Endothelial cell of umbilical vein (primary cell): ENCODE measurements around the gene NEK6. TPM values are rescaled to one million over a fixed set of nuclear protein-coding genes. Genes with fewer than 3 reads are reported as not detected.

Source experiments
- BruUV-seq: library from RNA; stranded (reverse); fragments of 400-500 nt; replicated peaks from 2 replicates; lab custom pipeline; 2021; lab: Mats Ljungman, UMichigan
- CTCF ChIA-PET: fragments of 300-600, 350-600 bp; sonication (Branson Sonifier 250); formaldehyde crosslinking; loops from one replicate; lab custom pipeline; 2021; ENCODE audit warnings: antibody characterized with exemption, inconsistent platforms; lab: Charles Lee
- POLR2A ChIA-PET: fragments of 300-600, 350-600 bp; sonication (Branson Sonifier 250); formaldehyde crosslinking; loops from one replicate; lab custom pipeline; 2021; ENCODE audit warnings: antibody characterized with exemption, inconsistent platforms; lab: Charles Lee
- DNase-seq: peaks from one replicate; pipeline ENCODE4 v3.0.0-alpha.2; 2011; ENCODE audit warnings: low read depth, low spot score
- FAIRE-seq: peaks from 2 replicates; lab custom pipeline; 2011; peaks lifted over from hg19 to GRCh38; lab: Jason Lieb, UNC
- H2AFZ ChIP-seq: 2 replicates; pipeline ENCODE4 v1.6.0; 2012; ENCODE audit warnings: low read depth, low read length, control low read depth, inconsistent platforms
- H3K27ac ChIP-seq: 2 replicates; pipeline ENCODE4 v1.5.1; 2011; ENCODE audit warnings: low read depth, mild to moderate bottlenecking, control low read depth, low read length, moderate library complexity; ENCODE audit not compliant: insufficient read depth
- H3K27me3 ChIP-seq, 2 experiments: 2 replicates each; pipeline versions ENCODE4 v1.6.0 to v1.6.1; 2011; ENCODE audit warnings: low read length in 2 of 2, mixed read lengths in 1 of 2; ENCODE audit not compliant: control insufficient read depth in 2 of 2, insufficient read depth in 2 of 2
- H3K36me3 ChIP-seq, 2 experiments: 2 replicates in 1 of 2; 3 replicates in 1 of 2; pipeline ENCODE4 v1.5.1; 2011; ENCODE audit warnings: low read length in 2 of 2, mild to moderate bottlenecking in 1 of 2, moderate library complexity in 1 of 2; ENCODE audit not compliant: control insufficient read depth in 2 of 2, insufficient read depth in 2 of 2; ENCODE audit errors: extremely low read depth in 1 of 2
- H3K4me1 ChIP-seq: 3 replicates; pipeline ENCODE4 v1.5.1; 2011; ENCODE audit warnings: mild to moderate bottlenecking, low read length; ENCODE audit not compliant: control insufficient read depth, insufficient read depth; ENCODE audit errors: extremely low read depth
- H3K4me2 ChIP-seq: 2 replicates; pipeline ENCODE4 v1.6.1; 2011; ENCODE audit warnings: low read length, control low read depth, mixed read lengths; ENCODE audit not compliant: insufficient read depth
- H3K4me3 ChIP-seq, 3 experiments: fragments of 200-600 bp in 1 of 3; sonication (generic), shearing (Covaris generic) in 1 of 3; replicated peaks in 1 of 3; 2 replicates each; pipeline ENCODE4 v1.5.1; 2011 to 2016; ENCODE audit warnings: control low read depth in 3 of 3, low read length in 3 of 3, mild to moderate bottlenecking in 2 of 3, inconsistent platforms in 1 of 3, low read depth in 1 of 3, moderate library complexity in 1 of 3; ENCODE audit not compliant: insufficient read depth in 1 of 3
- H3K79me2 ChIP-seq: 2 replicates; pipeline ENCODE4 v1.6.0; 2012; ENCODE audit warnings: low read length, inconsistent platforms; ENCODE audit not compliant: control insufficient read depth, insufficient read depth
- H3K9ac ChIP-seq: replicated peaks from 2 replicates; pipeline ENCODE3; 2011; ENCODE audit warnings: low read length, control low read depth; ENCODE audit not compliant: insufficient read depth; ENCODE audit errors: extremely low read depth
- H3K9me1 ChIP-seq: replicated peaks from 3 replicates; pipeline ENCODE4 v1.6.0; 2011; ENCODE audit warnings: mild to moderate bottlenecking, low read length; ENCODE audit not compliant: control insufficient read depth, insufficient read depth; ENCODE audit errors: extremely low read depth
- H3K9me3 ChIP-seq: replicated peaks from 2 replicates; pipeline ENCODE4 v1.5.1; 2012; ENCODE audit warnings: low read length, inconsistent platforms; ENCODE audit not compliant: control insufficient read depth, insufficient read depth
- H4K20me1 ChIP-seq: replicated peaks from 2 replicates; pipeline ENCODE3; 2011; ENCODE audit warnings: mild to moderate bottlenecking, low read length; ENCODE audit not compliant: control insufficient read depth, insufficient read depth; ENCODE audit errors: extremely low read depth
- CTCF ChIP-seq, 2 donors: IDR thresholded peaks; 1 replicate in 1 of 2; 2 replicates in 1 of 2; pipeline ENCODE4 v1.5.1; 2011; ENCODE audit warnings: low read length in 2 of 2, mild to moderate bottlenecking in 2 of 2, moderate library complexity in 2 of 2, control low read depth in 1 of 2, inconsistent platforms in 1 of 2, low read depth in 1 of 2; ENCODE audit not compliant: insufficient read depth in 1 of 2; ENCODE audit errors: extremely low read depth in 1 of 2
- EZH2 ChIP-seq: IDR thresholded peaks from 2 replicates; pipeline ENCODE4 v1.6.1; 2012; ENCODE audit warnings: borderline replicate concordance, low read depth, mild to moderate bottlenecking, moderate library complexity, low read length, inconsistent platforms; ENCODE audit not compliant: severe bottlenecking
- FOS ChIP-seq: IDR thresholded peaks from 2 replicates; pipeline ENCODE4 v1.6.1; 2011; ENCODE audit warnings: mild to moderate bottlenecking, low read length, moderate library complexity, borderline replicate concordance; ENCODE audit not compliant: insufficient read depth
- GATA2 ChIP-seq: IDR thresholded peaks from 2 replicates; pipeline ENCODE4 v1.7.0; 2011; ENCODE audit warnings: low read depth, mild to moderate bottlenecking, moderate library complexity, mixed read lengths, low read length; ENCODE audit not compliant: insufficient read length, insufficient read depth
- JUN ChIP-seq: IDR thresholded peaks from 2 replicates; pipeline ENCODE4 v1.6.1; 2011; ENCODE audit warnings: borderline replicate concordance, low read depth; ENCODE audit not compliant: insufficient read length, insufficient read depth
- MAX ChIP-seq: IDR thresholded peaks from 2 replicates; pipeline ENCODE4 v1.6.1; 2011; ENCODE audit not compliant: insufficient read depth, insufficient read length
- MYC ChIP-seq: IDR thresholded peaks from one replicate; pipeline ENCODE4 v1.6.1; 2011; ENCODE audit warnings: mild to moderate bottlenecking, low read depth, low read length
- POLR2A ChIP-seq: IDR thresholded peaks from 2 replicates; pipeline ENCODE4 v1.6.1; 2012; ENCODE audit warnings: low read depth, mild to moderate bottlenecking, control low read depth, low read length
- POLR2AphosphoS5 ChIP-seq: IDR thresholded peaks from 2 replicates; pipeline ENCODE4 v1.6.1; 2012; ENCODE audit warnings: low read depth, mild to moderate bottlenecking, control low read depth, low read length, moderate library complexity; ENCODE audit not compliant: insufficient read depth
- dilution Hi-C: fragments of 300-500 bp; cut with MboI; formaldehyde crosslinking; loops from one replicate; pipeline ENCODE4 v1.15.0; 2019; ENCODE audit warnings: low sequenced_read_pairs; ENCODE audit not compliant: extremely low pct_ligation_motif_present
- intact Hi-C: fragments of 100-400 bp; cut with micrococcal nuclease; formaldehyde crosslinking; loops from one replicate; pipeline ENCODE4 v1.10.0; 2022
- polyA plus RNA-seq, 4 experiments: library from polyadenylated mRNA; depleted of rRNA in 3 of 4; stranded (reverse) in 3 of 4; unstranded in 1 of 4; fragments of >200 nt; gene quantifications; 2 replicates each; pipeline versions ENCODE4 v1.2.1 to v1.2.3, GENCODE V29; 2011 to 2012; ENCODE audit warnings: missing spikeins in 1 of 4
- total RNA-seq: library from RNA; stranded (reverse); gene quantifications from 2 replicates; pipeline ENCODE4 v1.2.3, GENCODE V29; 2021

NEK6 gene
- total and polyA plus RNA-seq, 2 donors (not counting 3 experiments of a cell fraction or from before 2014, with no cell fraction given), result 64.3 to 67.1 TPM

- Histone ChIP-seq H3K27ac (no peak overlapping the region), H3K79me2 (peaks cover 2% of the 10 kb centered on the region), H3K4me1 (no peaks in the 10 kb centered on the region), H3K4me2 (no peak overlapping the region), H2AFZ (no peak overlapping the region), H3K9ac (no peak overlapping the region), H4K20me1 (no peaks in the 10 kb centered on the region), H3K27me3 (no peaks in the 10 kb centered on the region), H3K36me3 (peaks cover 11 to 56% of the 10 kb centered on the region in 2 experiments), H3K9me3 (no peaks in the 10 kb centered on the region), H3K4me3 (no peak overlapping the region), H3K9me1 (no peaks in the 10 kb centered on the region)
- intact Hi-C loops, result loop anchor here (10.0 kb wide), 1 partner anchor 919 kb away; no protein-coding TSS in a partner anchor
- CTCF ChIA-PET, result interaction anchor here (1.4 to 2.6 kb wide), 3 partner anchors 63 to 201 kb away, joined by 3 to 15 read pairs (median 7); no protein-coding TSS in a partner anchor
- no peak for TF ChIP-seq POLR2A
- TF ChIP-seq MYC, result no peak
- no peak for TF ChIP-seq CTCF (IDR thresholded peaks at IDR 0.05; ENCODE audit: extremely low read depth in 1 of 2, insufficient read depth in 1 of 2, low read depth in 1 of 2, low read length in 2 of 2)
- TF ChIP-seq GATA2, result no peak
- no peak for TF ChIP-seq FOS
- no peak for TF ChIP-seq JUN
- TF ChIP-seq MAX, result no peak
- TF ChIP-seq EZH2, result no peak
- no peak for TF ChIP-seq POLR2AphosphoS5
- dilution Hi-C loops, result loop anchor here (25.0 kb wide), 1 partner anchor 112 kb away; no protein-coding TSS in a partner anchor
- FAIRE-seq (no peak), DNase-seq (no peak)
- BruUV-seq, result no TSS peak
- POLR2A ChIA-PET, result no interaction called here
These were observed 66.2 kb downstream of the NEK6 start for GRCh38 chr9:124323904-124324303.
